ENCODE results near the gene EXTL1. TPM values are rescaled to one million over a fixed set of nuclear protein-coding genes. Genes with fewer than 3 reads are reported as not detected.

The EXTL1 gene
- total RNA-seq, 1 donor from 2014 or later = 0.74 TPM

DNA sequence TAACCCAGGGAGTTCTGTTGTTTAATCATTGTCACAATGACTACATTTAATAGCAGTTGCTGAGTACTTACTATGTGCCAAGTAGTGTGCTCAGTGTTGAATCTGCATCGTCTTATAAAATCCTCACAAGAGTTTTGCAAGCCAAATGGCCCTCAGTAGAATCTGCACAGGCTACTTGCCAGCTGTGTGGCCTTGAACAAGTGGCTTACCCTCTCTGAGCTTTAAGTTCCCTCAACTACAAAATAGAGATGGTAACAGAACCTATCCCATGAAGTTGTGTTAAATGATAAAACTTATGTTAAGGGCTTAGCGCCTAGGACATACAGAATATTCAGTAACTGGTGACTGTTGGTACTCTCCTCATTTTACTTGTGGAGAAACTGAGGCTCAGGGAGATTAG is 33.5 kb downstream of the EXTL1 start:
- Histone ChIP-seq H3K27ac (no peak overlapping the region), H3K27me3 (no peaks in the 10 kb centered on the region), H3K36me3 (no peaks in the 10 kb centered on the region), H3K4me3 (no peak overlapping the region), H3K4me1 (no peaks in the 10 kb centered on the region), H3K9me3 (no peaks in the 10 kb centered on the region)
- intact Hi-C loops (cut with DNase I) = no loop called here
- TF ChIP-seq POLR2AphosphoS5 (IDR thresholded peaks at IDR 0.05; ENCODE audit: insufficient read depth in 1 of 2, low read depth in 1 of 2) (no peak), POLR2A (IDR thresholded peaks at IDR 0.05) (no peak)
- TF ChIP-seq, protein P1, sequence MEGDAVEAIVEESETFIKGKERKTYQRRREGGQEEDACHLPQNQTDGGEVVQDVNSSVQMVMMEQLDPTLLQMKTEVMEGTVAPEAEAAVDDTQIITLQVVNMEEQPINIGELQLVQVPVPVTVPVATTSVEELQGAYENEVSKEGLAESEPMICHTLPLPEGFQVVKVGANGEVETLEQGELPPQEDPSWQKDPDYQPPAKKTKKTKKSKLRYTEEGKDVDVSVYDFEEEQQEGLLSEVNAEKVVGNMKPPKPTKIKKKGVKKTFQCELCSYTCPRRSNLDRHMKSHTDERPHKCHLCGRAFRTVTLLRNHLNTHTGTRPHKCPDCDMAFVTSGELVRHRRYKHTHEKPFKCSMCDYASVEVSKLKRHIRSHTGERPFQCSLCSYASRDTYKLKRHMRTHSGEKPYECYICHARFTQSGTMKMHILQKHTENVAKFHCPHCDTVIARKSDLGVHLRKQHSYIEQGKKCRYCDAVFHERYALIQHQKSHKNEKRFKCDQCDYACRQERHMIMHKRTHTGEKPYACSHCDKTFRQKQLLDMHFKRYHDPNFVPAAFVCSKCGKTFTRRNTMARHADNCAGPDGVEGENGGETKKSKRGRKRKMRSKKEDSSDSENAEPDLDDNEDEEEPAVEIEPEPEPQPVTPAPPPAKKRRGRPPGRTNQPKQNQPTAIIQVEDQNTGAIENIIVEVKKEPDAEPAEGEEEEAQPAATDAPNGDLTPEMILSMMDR (IDR thresholded peaks at IDR 0.05) = no peak
- no peak for DNase-seq (ENCODE audit: extremely low spot score in 2 of 2)

DNA sequence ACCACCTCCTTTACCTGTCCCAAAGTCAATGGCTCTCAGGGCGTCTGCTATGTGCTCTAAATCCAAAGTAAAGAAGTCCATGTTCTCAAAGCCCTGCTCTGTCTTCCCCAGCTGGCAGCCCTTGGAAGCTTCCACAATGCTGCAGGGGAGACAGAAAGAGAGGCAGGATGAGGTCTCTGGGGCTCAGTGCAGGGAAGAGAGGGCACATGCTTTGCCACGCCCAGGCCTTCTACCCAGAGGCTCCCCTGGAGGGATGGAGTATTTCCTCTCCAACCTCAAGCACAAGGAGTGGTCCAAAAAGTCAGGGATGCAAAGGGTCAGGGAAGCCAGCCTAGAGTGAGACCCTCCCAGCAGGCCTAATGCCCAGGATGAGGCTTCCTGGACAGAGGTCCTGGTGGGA is 35.6 kb downstream of the EXTL1 start:
- TF ChIP-seq POLR2AphosphoS5 (IDR thresholded peaks at IDR 0.05; ENCODE audit: insufficient read depth in 1 of 2, low read depth in 1 of 2) (no peak), POLR2A (IDR thresholded peaks at IDR 0.05) (no peak)
- TF ChIP-seq, protein P1 (IDR thresholded peaks at IDR 0.05) = no peak
- no peak for DNase-seq (ENCODE audit: extremely low spot score in 2 of 2)
- Histone ChIP-seq H3K36me3 (no peaks in the 10 kb centered on the region), H3K4me3 (no peak overlapping the region), H3K9me3 (no peaks in the 10 kb centered on the region), H3K27ac (no peak overlapping the region), H3K27me3 (no peaks in the 10 kb centered on the region), H3K4me1 (no peaks in the 10 kb centered on the region)
- intact Hi-C loops (cut with DNase I) = no loop called here

DNA sequence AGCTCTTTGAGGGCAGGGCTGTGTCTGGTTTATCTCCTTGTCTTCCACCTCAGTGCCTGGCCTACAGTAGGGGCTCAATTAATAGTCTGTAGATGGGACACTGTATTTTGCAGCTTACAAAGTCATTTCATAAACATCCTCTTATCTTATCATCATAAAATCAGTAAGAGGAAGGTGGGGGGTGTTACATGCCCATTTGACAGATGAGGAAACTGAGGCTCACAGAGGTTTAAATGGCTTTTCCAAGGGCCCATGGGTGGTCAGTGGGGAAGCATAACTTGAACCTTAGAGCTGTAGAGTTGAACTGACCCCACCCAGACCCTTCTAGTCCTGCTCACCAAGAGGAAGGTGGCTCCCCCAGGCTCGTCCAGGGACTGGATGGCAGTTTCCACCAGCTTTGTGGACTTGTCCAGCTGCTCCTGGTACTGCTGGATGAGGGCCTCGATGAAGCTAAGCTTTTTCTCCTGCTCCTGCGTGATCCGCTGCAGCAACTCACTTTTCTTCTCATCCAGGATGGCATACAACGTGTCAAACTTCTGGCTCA is 36.5 kb downstream of the EXTL1 start:
- H3K4me1 ChIP-seq = no peaks in the 10 kb centered on the region
- H3K36me3 ChIP-seq = no peaks in the 10 kb centered on the region
- H3K9me3 ChIP-seq = no peaks in the 10 kb centered on the region
- no peak for DNase-seq (ENCODE audit: extremely low spot score in 2 of 2)
- intact Hi-C loops (cut with DNase I) = no loop called here
- H3K27me3 ChIP-seq = no peaks in the 10 kb centered on the region
- TF ChIP-seq POLR2A (IDR thresholded peaks at IDR 0.05) = no peak
- TF ChIP-seq, protein P1 (IDR thresholded peaks at IDR 0.05) = no peak
- TF ChIP-seq POLR2AphosphoS5 (IDR thresholded peaks at IDR 0.05; ENCODE audit: insufficient read depth in 1 of 2, low read depth in 1 of 2) = no peak
- no peak overlapping the region for H3K4me3 ChIP-seq
- no peak overlapping the region for H3K27ac ChIP-seq

DNA sequence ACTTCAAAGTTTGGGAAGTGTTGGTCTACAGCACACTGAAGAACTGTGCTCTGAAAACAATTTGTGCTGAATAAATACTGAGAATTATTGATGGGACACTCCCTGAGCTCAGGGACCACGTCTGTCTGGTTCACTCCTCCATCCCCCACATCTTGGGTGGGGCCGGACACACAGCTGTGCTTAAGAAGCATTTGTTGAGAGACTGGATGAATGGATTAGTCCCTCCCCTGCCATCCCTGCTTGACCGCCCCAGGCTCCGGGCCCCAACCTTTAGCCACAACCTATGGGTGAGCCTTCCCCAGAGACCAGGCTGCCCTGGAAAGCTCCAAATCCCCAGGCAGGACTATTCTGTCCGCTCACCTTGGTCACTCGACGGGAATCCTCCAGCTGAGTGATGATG is 38.3 kb downstream of the EXTL1 start:
- no peak for TF ChIP-seq POLR2AphosphoS5 (IDR thresholded peaks at IDR 0.05; ENCODE audit: insufficient read depth in 1 of 2, low read depth in 1 of 2)
- TF ChIP-seq POLR2A (IDR thresholded peaks at IDR 0.05) = no peak
- TF ChIP-seq, protein P1 (IDR thresholded peaks at IDR 0.05) = no peak
- no peak overlapping the region for H3K4me3 ChIP-seq
- intact Hi-C loops (cut with DNase I) = no loop called here
- H3K27me3 ChIP-seq = no peaks in the 10 kb centered on the region
- no peaks in the 10 kb centered on the region for H3K36me3 ChIP-seq
- H3K9me3 ChIP-seq = no peaks in the 10 kb centered on the region
- no peaks in the 10 kb centered on the region for H3K4me1 ChIP-seq
- no peak for DNase-seq (ENCODE audit: extremely low spot score in 2 of 2)
- H3K27ac ChIP-seq = no peak overlapping the region

DNA sequence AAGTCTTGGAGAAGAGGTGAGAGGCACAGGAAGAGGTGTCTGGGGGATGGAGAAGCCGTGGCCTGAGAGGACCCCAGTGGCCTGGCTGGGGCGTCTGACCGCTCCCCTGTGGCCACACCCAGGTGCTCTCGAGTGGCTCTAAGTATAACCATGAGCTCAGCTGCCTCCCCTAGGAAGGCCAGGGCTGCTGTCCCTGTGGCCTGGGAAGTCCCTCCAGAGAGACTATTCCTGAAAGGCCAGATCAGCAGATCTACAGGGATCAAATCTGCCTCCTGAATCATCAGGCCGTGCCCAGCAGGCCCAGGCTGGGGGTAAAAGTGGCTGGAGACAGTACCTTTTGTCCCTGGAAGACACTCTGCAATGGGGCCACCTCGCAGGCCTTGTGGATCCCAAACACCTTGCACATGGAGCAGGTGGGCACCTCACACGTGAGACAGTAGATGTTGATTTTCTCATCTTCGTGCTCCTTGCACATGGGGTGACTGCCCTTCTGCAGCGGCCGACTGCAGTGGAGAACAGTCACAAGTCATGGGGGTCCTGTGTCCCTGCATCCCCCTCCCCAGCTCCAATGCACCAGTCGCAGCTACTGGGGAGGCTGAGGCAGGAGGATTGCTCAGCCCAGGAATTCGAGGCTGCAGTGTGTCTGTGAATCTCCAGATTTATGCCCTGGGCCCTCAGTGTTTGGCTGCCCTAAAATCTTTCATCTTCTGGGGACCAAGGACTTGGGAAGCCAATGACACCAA is 39.4 kb downstream of the EXTL1 start:
- Histone ChIP-seq H3K27ac (no peak overlapping the region), H3K4me1 (no peaks in the 10 kb centered on the region), H3K36me3 (no peaks in the 10 kb centered on the region), H3K9me3 (no peaks in the 10 kb centered on the region), H3K4me3 (no peak overlapping the region), H3K27me3 (no peaks in the 10 kb centered on the region)
- no peak for TF ChIP-seq POLR2A (IDR thresholded peaks at IDR 0.05)
- TF ChIP-seq POLR2AphosphoS5 (IDR thresholded peaks at IDR 0.05; ENCODE audit: insufficient read depth in 1 of 2, low read depth in 1 of 2) = no peak
- TF ChIP-seq, protein P1 (IDR thresholded peaks at IDR 0.05) = no peak
- intact Hi-C loops (cut with DNase I) = no loop called here
- no peak for DNase-seq (ENCODE audit: extremely low spot score in 2 of 2)

Measured in vagina (tissue), 2 donors.